Prostate gland (tissue), 2 donors: Measurements from ENCODE around the gene STX12.

ENCODE experiments used
- CTCF ChIP-seq, 4 experiments: fragments of 200-600 bp in 2 of 4; fragments of 450-650 bp in 2 of 4; sonication (generic) in 2 of 4; IDR thresholded peaks; 1 replicate in 3 of 4; 2 replicates in 1 of 4; pipeline ENCODE4 v1.5.1; 2016 to 2019; ENCODE audit warnings: antibody characterized with exemption in 4 of 4, mild to moderate bottlenecking in 2 of 4, moderate library complexity in 2 of 4
- POLR2AphosphoS5 ChIP-seq: sonication (generic); formaldehyde crosslinking; IDR thresholded peaks from one replicate; pipeline ENCODE4 v1.6.1; 2017; ENCODE audit warnings: antibody characterized with exemption

DNA sequence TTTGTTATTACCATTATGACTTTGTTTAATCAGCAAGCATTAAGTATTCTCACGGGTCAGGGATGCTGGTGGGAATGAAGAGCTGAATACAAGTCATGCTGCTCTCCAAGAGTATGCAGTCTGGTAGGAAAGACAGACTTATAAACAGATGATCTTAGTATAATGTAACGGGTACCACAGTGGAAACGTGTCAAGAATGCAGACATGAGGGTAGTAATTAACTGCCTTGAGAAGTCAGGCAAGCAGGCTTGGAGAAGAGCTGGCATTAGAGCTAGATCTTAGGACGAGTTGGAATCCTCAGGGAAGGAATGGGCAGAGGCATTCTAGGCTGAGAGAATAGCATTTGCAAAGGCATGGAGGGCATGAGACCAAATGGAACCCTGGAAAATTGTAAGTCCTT, 27.6 kb upstream of the STX12 start:
- TF ChIP-seq CTCF (IDR thresholded peaks at IDR 0.05) (no peak), POLR2AphosphoS5 (no peak)
